ENCODE data around the gene CTXN3.

Gene CTXN3

DNA sequence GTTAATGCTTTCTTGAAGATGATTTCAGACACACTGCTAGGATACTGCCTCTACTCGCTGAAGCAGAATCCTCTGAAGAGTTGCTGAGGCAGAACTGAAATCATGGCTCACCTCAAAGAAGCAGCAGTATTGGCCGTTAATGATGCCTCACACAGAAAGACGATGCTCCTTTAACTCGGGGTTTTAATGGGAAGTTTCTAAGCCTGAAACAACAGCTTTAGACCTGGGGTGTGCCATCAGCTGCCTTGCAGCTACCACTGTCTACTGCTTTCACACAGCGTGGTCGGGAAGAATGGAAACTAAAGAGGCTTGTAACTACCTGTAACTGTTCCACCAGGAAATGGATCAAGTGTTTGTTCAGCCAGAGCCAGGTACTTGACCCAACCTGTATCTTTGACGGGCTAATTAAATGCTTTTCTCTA is at the start of gene CTXN3:
TSS of gene CTXN3 (plus strand) at position 65 of the 422 bp plus-strand sequence. CDS start 8,440 bp downstream, outside the sequence.
- Mint-ChIP-seq H3K9me3 (no peaks in the 10 kb centered on the region), H3K4me3 (no peak within 1 kb of the TSS), H3K36me3 (ENCODE audit: low read depth) (no peaks in the 10 kb centered on the region), H3K27ac (no peak within 1 kb of the TSS), H3K4me1 (ENCODE audit: low read depth) (no peaks in the 10 kb centered on the region), H3K27me3 (ENCODE audit: low read depth) (peaks cover 10% of the 10 kb centered on the region)

DNA sequence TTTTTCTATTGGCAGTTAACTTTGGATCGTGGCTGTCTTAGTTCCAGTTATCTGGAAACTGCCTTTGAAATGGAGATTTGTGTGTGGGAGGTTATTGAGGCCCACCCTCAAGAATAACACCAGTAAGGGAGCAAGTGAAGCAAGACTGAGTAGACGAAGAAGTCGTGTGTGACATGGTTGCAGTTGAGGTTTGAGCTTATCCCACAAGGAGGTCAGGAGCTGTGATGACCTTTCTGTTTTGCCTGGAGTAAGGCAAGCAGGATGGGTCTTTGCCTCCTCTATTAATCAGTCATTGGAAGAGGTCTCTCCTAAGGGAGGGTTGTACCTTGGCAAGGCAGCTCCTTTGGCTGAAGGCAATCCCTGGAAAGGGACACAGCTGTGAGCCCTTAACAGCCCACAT is 49.6 kb upstream of the CTXN3 start:
- Mint-ChIP-seq H3K27ac (no peak overlapping the region), H3K27me3 (ENCODE audit: low read depth) (peaks cover 18% of the 10 kb centered on the region)

DNA sequence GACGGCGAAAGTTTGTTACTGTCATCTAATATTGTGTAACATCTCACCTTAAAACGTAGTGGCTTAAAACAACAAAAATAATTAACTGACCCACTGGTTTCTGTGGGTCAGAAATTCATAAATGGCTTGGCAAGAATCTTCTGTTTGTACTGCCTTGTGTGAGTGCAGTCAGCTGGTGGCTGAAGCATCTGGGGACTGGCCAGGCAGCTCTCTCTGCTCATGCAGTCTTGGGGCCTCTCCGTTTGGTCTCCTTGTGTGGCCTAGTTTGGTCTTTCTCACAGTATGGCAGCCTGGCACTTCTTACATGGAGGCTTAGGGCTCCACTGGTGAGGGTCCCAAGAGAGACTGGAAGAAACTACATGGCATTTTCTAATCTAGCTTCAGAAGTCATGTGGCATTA is 49.0 kb upstream of the CTXN3 start:
- no peaks in the 10 kb centered on the region for H3K9me3 Mint-ChIP-seq
- H3K27ac Mint-ChIP-seq, result no peak overlapping the region
- no peaks in the 10 kb centered on the region for H3K4me1 Mint-ChIP-seq (ENCODE audit: low read depth)
- H3K27me3 Mint-ChIP-seq (ENCODE audit: low read depth), result peaks cover 21% of the 10 kb centered on the region
- H3K4me3 Mint-ChIP-seq, result no peak overlapping the region
- H3K36me3 Mint-ChIP-seq (ENCODE audit: low read depth), result no peaks in the 10 kb centered on the region

More for the DNA sequence above, 49.6 kb upstream of the CTXN3 start:
- H3K4me3 Mint-ChIP-seq, result no peak overlapping the region
- H3K36me3 Mint-ChIP-seq (ENCODE audit: low read depth), result no peaks in the 10 kb centered on the region
- H3K9me3 Mint-ChIP-seq, result no peaks in the 10 kb centered on the region
- no peaks in the 10 kb centered on the region for H3K4me1 Mint-ChIP-seq (ENCODE audit: low read depth)

DNA sequence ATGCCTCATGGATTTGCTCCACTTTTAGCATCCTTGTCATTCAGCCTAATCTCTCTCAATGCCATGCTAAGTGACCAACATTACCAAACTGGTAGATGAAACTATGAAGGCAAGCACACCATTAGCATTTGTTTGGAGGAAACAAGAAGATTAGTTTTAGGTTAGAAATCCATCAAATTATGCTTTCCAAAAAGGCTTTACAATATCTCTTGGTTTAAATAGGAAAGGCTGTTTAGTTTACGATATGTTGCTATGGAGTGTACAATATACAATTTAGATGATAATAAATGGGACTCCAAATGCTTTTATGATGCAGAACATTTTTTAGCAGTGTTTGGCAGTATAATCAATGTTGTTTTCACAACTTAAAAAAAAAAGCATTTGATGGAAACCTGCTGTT is 47.8 kb upstream of the CTXN3 start:
- Mint-ChIP-seq H3K9me3 (no peaks in the 10 kb centered on the region), H3K4me1 (ENCODE audit: low read depth) (no peaks in the 10 kb centered on the region), H3K4me3 (no peak overlapping the region), H3K36me3 (ENCODE audit: low read depth) (no peaks in the 10 kb centered on the region), H3K27ac (no peak overlapping the region), H3K27me3 (ENCODE audit: low read depth) (peaks cover 28% of the 10 kb centered on the region)

DNA sequence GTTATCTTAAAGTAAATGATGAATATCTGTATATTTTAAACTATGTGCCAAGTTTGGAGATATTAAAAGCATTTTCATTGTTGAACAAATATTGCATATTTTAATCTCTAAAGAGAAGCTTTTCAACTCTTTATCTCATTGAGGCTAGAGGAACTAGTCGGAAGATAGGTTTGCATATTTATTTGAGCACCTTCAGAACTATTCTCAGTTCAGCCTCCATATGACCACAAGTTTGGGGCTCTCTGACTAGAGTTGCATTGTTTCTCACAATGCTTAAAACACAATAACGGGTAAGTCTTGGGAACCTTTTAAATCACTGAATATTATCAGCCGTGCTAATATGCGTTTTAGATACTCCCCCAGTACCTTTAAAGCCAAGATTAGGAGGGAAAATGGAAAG is 47.3 kb upstream of the CTXN3 start:
- peaks cover 28% of the 10 kb centered on the region for H3K27me3 Mint-ChIP-seq (ENCODE audit: low read depth)
- H3K36me3 Mint-ChIP-seq (ENCODE audit: low read depth), result no peaks in the 10 kb centered on the region
- no peaks in the 10 kb centered on the region for H3K9me3 Mint-ChIP-seq
- H3K4me1 Mint-ChIP-seq (ENCODE audit: low read depth), result no peaks in the 10 kb centered on the region
- H3K4me3 Mint-ChIP-seq, result no peak overlapping the region
- H3K27ac Mint-ChIP-seq, result no peak overlapping the region

DNA sequence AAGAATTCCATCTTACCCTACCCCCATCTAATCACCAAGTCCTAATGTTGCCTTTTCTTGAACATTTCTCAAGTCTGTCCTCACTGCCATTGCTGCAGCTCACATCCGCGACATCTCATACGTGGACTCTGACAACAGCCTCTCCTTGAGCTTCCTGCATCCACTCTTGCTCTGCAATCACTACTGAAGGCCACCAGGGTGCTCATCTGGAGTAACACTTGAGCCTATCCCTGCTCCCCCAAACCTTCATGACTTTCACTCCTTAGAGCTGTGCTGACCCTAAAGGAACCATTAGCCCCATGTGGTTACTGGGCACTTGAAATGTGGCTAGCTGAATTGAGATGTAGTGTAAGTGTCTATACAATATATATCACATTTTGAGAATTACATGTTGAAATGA is 46.4 kb upstream of the CTXN3 start:
- Mint-ChIP-seq H3K4me1 (ENCODE audit: low read depth) (no peaks in the 10 kb centered on the region), H3K36me3 (ENCODE audit: low read depth) (no peaks in the 10 kb centered on the region), H3K27ac (no peak overlapping the region), H3K4me3 (no peak overlapping the region), H3K9me3 (no peaks in the 10 kb centered on the region), H3K27me3 (ENCODE audit: low read depth) (peaks cover 28% of the 10 kb centered on the region)

DNA sequence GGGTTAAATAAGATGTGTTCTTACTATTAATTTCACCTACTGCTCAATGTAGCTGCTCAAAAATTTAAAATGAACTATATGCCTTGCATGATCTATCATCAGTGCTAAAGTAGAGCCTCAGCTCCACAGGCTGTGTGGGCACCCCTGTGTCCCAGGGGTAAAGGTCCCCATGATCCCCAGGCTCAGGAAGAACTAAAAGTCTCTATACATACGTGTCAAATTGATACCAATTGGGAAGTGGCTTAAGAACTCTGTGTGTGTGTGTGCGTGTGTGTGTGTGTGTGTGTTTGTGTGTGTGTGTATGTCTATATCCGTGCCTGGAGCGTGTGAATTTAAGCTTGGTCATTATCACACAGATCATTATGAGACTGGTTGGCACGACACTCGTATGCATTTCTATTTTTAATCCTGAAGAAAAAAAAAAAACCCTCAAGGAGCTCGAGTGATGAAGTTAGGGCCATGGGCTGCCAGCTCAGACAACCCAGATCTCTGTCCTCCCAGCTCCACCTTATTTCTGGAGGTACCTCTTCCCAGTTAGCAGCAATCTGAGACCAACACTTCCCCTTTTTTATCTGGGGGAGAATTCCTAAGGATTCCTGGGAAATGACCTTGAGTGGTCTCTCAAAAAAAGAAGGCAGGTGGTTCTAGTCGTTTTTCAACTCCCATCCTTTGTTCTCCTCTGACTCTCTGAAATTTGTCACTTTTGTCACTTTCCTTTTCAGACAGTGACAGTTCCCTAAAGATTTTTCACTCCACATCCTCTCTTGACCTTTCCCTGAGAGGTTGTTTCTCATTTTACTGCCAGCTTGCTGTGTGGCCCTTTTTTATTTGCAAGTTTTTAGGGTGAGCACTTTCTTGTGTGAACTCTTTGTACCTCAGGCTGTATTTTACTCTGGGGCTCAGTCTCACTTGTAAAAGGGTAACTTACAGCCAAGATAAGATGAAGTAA is 45.7 kb upstream of the CTXN3 start:
- H3K9me3 Mint-ChIP-seq, result no peaks in the 10 kb centered on the region
- H3K36me3 Mint-ChIP-seq (ENCODE audit: low read depth), result no peaks in the 10 kb centered on the region
- H3K4me3 Mint-ChIP-seq, result no peak overlapping the region
- H3K4me1 Mint-ChIP-seq (ENCODE audit: low read depth), result no peaks in the 10 kb centered on the region
- H3K27me3 Mint-ChIP-seq (ENCODE audit: low read depth), result peaks cover 28% of the 10 kb centered on the region
- H3K27ac Mint-ChIP-seq, result no peak overlapping the region

DNA sequence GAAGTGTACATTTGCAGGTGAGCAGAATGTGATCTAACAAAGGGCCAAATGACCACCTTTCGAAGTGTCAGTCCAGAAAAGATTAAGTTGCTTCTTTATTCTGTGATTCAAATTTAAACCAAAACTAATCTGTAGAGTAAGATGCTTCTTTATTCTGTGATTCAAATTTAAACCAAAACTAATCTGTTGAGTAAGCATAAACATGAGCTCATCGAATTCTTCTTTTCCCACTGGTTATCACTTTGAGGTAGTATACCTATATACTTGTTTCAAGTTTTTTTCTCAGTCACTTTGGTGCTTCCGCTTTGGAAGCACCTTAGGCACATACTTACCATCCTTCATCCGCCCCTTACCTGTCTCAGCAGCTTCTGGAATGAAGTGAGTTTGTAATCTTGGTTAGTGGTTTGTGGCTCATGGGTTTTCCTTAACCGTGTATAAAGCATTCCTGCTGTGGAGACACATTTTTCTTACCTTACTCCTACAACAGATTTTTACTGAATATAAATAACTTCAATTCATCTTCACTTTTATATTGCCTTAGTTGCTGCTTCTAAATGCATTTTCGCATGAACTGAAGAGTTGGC is 40.7 kb upstream of the CTXN3 start:
- Mint-ChIP-seq H3K27me3 (ENCODE audit: low read depth) (peaks cover 22% of the 10 kb centered on the region), H3K9me3 (no peaks in the 10 kb centered on the region), H3K4me3 (no peak overlapping the region), H3K36me3 (ENCODE audit: low read depth) (no peaks in the 10 kb centered on the region), H3K4me1 (ENCODE audit: low read depth) (no peaks in the 10 kb centered on the region), H3K27ac (no peak overlapping the region)

DNA sequence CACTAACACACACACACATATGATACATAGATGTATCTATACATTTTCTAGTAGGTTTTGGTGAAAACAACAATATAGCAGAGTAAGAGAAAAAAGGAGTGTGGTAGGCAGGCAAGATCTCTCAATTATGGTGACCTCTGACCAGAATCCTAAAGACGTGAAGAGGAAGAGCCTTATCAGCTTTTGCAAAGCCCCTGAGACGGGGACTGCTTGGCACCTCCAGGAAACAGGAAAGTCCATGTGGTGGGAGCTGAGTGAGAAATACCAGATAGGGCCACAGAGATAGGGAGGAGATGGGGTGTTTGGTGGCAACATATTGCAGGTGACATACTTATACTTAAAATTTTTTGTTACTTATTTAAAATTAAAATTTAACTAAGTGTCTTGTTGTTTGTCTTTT is 39.9 kb upstream of the CTXN3 start:
- H3K4me3 Mint-ChIP-seq, result no peak overlapping the region
- H3K4me1 Mint-ChIP-seq (ENCODE audit: low read depth), result no peaks in the 10 kb centered on the region
- peaks cover 16% of the 10 kb centered on the region for H3K27me3 Mint-ChIP-seq (ENCODE audit: low read depth)
- H3K36me3 Mint-ChIP-seq (ENCODE audit: low read depth), result no peaks in the 10 kb centered on the region
- no peak overlapping the region for H3K27ac Mint-ChIP-seq
- H3K9me3 Mint-ChIP-seq, result no peaks in the 10 kb centered on the region

DNA sequence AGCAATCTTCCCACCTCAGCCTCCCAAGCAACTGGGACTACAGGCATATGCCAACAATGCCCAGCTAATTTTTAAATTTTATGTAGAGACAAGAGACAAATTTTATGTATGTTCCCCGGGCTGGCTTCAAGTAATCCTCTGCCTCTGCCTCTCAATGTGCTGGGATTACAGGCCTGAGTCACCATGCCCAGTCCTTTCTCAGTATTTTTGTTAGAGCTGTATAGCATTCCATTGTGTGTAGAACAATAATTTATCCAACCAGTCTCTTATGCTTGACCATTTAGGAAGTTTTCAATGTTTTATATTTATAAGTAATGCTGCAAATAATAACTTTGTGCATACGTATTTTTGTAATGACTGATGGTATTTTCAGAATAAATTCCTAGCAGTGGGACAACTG is 38.9 kb upstream of the CTXN3 start:
- Mint-ChIP-seq H3K36me3 (ENCODE audit: low read depth) (no peaks in the 10 kb centered on the region), H3K4me1 (ENCODE audit: low read depth) (no peaks in the 10 kb centered on the region), H3K9me3 (no peaks in the 10 kb centered on the region), H3K4me3 (no peak overlapping the region), H3K27me3 (ENCODE audit: low read depth) (peaks cover 12% of the 10 kb centered on the region), H3K27ac (no peak overlapping the region)

DNA sequence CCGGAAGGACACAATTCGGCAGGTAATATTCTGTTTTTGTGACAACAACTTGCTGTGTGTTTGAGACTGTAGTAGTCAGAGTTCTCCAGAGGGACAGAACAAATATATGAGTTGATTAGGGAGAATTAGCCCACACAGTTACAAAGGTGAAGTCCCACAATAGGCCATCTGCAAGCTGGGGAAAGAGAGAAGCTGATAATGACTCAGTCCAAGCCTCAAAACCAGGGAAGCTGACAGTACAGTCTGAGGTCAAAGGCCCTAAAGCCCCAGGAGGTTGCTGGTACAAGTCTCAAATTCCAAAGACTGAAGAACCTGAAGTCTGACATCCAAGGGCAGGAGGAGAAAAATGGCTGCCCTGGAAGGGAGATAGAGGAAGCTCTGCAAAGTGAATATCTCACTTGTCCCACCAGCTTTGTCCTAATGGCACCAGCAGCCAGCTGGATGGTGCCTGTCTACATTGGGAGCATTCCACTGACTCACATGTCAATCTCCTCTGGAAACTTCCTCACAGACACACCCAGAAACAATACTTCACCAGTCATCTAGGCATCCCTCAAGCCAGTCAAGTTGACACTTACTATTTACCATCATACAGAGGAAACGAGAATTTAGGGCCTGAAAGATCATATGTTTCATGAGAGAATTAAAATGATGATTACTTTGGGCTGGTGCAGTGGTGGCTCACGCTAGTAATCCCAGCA is 36.3 kb upstream of the CTXN3 start:
- H3K9me3 Mint-ChIP-seq, result no peaks in the 10 kb centered on the region
- H3K4me1 Mint-ChIP-seq (ENCODE audit: low read depth), result no peaks in the 10 kb centered on the region
- H3K36me3 Mint-ChIP-seq (ENCODE audit: low read depth), result no peaks in the 10 kb centered on the region
- no peak overlapping the region for H3K27ac Mint-ChIP-seq
- peaks cover 4% of the 10 kb centered on the region for H3K27me3 Mint-ChIP-seq (ENCODE audit: low read depth)
- no peak overlapping the region for H3K4me3 Mint-ChIP-seq

DNA sequence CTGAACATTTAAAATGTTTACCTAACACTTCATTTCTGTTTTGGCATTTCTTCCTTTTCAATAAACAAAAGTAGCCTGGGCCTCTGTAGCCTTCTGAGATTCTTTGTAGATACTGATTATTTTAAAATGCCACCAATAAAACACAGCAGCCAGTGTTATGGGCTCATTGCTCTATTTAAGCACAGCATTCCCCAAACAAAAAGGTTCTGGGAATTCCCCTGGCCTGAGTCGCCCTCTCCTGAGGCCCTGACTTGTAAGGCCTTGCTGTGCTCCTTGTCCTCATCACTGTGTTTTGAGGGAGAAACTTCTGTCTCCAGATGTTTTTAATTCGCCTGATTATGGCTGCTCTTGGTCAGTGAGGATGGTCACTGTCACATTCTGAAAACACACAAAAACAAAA is 33.0 kb upstream of the CTXN3 start:
- Mint-ChIP-seq H3K4me1 (ENCODE audit: low read depth) (no peaks in the 10 kb centered on the region), H3K4me3 (no peak overlapping the region), H3K27me3 (ENCODE audit: low read depth) (no peaks in the 10 kb centered on the region), H3K27ac (no peak overlapping the region), H3K36me3 (ENCODE audit: low read depth) (no peaks in the 10 kb centered on the region), H3K9me3 (peaks cover 9% of the 10 kb centered on the region)

DNA sequence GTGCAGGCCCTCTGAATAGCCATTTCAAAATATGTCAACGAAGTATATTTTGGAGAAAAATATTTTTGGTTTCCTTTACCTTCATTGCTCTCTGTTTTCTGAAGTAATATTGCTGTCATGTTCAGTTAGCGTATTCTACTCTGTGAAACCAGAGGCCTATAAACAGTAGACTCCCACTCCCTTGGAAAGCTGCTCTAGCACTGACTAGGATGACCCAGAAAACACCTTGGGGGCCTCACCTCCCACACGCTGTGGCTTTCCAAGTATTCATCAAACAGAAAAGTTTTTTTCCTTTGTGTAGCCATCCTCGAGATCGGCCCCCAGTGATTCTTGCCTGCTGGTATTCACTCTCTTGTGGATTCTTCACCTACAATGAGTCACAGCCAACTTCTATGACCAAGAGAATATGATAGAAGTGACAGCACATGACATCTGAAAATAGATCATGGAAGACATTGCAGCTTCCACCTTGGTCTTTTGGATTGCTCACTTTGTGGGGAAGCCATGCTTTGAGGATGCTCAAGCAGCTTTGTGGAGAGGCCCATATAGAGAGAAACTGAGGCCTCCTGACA is 28.9 kb upstream of the CTXN3 start:
- Mint-ChIP-seq H3K9me3 (peaks cover 9% of the 10 kb centered on the region), H3K27ac (no peak overlapping the region), H3K4me3 (no peak overlapping the region), H3K27me3 (ENCODE audit: low read depth) (peaks cover 7% of the 10 kb centered on the region), H3K4me1 (ENCODE audit: low read depth) (no peaks in the 10 kb centered on the region), H3K36me3 (ENCODE audit: low read depth) (no peaks in the 10 kb centered on the region)

DNA sequence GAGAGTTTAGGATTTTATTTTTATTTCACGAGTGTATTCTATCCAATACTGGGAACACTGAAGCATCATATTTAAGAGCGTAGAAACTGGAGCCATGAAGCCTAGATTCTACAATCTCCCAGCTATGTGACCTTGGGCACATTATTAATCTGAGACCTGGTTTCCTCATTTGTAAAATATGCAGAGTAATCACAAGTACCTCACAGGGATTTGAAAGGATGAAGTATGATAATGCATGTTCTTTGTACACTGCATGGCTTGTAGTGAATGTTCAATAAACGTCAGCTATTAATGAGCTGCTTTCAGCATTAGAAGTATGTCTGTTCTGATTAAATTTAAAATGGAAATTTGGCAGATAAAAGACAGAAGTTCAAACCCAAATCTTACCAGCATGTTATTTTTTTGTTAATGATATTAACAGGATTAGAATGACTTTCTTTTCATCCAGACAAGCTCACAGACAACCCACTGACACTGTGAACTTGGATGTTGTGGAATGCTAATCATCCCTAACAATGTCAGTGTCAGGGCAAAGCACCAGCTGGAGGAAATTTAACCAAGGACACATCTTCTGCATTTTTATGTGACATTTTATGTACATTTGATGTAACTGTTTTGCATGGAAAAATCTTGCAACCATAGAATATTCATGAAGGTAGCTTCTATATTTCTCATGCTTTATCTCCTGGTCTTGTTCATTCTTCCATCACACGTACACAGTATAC is 27.1 kb upstream of the CTXN3 start:
- no peak overlapping the region for H3K4me3 Mint-ChIP-seq
- no peak overlapping the region for H3K27ac Mint-ChIP-seq
- no peaks in the 10 kb centered on the region for H3K4me1 Mint-ChIP-seq (ENCODE audit: low read depth)
- peaks cover 9% of the 10 kb centered on the region for H3K9me3 Mint-ChIP-seq
- H3K36me3 Mint-ChIP-seq (ENCODE audit: low read depth), result no peaks in the 10 kb centered on the region
- H3K27me3 Mint-ChIP-seq (ENCODE audit: low read depth), result peaks cover 7% of the 10 kb centered on the region

Measured in T-helper 1 cell treated with Interleukin-12 subunit alpha and Interleukin-12 subunit beta and Interleukin-4 antibody, amounts not matched to agents 30 μg/mL and 1 μg/mL, for 36 hours (primary cell).